GM19455 (cell line): ENCODE results near the gene AFF3.
"Not testable (repeated sequence)": the region's sequence is repeated elsewhere in the genome, so short reads cannot be mapped to it uniquely, and the experiment has no call there.

Experiments used
- ATAC-seq: cut with Tn5 transposase; IDR thresholded peaks from one replicate; pipeline ENCODE4 v1.9.1; 2021; ENCODE audit not compliant: unreplicated experiment

Gene AFF3

DNA sequence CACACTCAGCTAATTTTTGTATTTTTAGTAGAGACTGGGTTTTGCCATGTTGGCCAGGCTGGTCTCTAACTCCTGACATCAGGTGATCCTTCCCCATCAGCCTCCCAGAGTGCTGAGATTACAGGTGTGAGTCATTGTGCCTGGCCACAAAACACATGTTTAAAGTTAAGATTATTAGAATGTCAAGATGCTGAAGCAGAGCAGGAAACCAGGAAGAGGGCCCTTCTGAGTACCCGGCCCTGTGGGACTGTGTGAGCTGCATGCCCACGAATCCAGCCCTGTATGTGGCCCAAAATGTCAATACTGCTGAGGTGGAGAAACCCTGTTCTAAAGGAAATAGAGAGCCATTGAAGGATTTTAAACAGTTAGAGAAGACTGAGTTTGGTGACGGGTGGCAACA, 621.6 kb downstream of the AFF3 start:
- ATAC-seq, result no peak

DNA sequence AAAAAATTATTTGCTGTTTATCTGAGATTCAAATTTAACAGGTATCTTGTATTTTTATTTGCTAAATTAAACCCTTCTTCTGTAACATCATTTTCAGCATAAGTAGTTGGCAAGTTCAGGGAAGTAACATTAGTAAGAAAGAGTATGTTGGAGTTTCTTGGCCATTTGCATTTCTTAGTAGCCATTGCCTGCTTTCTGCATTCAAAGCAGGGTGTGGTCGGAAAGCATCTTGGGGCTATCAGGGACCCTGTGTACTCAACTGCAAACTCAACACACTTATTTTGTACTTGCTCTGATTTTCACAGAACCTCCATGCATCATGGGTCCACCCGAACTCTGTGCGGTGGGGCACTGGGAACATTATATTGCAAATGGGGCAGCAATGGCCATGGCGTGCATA, 622.2 kb downstream of the AFF3 start:
- ATAC-seq, result no peak

GRCh38 chr2:99514357-99514756, 628.0 kb downstream of the AFF3 start:
- ATAC-seq, result no peak

DNA sequence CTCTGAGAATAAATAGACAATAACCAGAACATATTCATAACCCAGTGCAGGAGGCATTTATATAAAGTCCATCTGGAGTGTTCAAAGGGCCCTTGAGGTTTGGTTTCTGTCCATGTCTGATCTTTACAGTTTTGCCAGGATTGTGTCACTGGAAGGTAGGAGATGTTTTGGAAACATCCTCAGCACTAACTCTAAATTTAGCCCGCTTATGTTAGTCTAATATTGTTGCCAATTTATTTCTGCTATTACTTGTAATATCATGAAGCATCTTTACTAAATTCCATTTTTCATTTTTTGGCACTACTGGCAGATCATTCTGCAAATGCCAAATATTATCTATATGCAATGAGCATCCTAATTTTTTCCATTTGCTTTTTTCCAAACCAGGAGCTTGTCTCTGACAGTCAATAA, 630.2 kb downstream of the AFF3 start:
- ATAC-seq, result no peak

- no peak for ATAC-seq
Measured at GRCh38 chr2:99509387-99509786, 633.0 kb downstream of the AFF3 start.

GRCh38 chr2:99507937-99508818, 634.2 kb downstream of the AFF3 start:
- no peak for ATAC-seq

DNA sequence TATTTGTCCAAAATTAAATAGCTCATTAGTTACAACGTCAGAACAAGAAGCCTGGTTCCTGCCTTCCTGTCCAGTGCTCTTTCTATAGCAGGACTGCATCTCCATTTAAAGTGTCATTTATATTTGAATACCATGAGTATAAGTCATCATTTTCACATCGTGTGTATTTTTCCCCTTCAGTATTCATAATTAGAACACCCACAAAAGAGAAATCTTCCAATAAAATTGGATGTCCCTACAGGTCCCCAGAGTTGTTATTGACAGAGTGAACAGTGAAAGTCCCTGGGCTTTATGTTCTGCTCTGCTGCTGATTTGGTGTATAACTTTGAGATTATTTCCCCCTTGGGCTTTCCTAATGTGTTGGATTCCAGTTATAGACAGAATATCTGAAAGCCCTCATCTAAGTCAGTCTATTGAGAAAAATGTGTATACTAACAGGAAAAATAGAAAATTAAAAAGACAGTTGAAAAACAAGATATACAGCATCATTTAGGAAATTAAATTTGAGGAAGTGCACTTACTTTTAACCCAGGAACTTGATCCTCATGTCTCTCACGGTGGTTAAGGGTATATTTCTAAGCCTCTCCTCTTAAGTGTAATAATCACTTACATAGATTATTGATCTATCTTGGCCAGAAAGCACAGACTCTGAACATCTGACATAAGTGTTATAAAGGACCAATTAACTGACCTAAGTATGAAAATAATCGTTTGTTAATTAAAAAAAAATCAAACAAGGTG, 637.4 kb downstream of the AFF3 start:
- ATAC-seq, result no peak

GRCh38 chr2:99503662-99504416, 638.6 kb downstream of the AFF3 start:
- not testable (repeated sequence) for ATAC-seq

GRCh38 chr2:99496021-99496420, 646.4 kb downstream of the AFF3 start:
- ATAC-seq, result no peak
